Measurements from ENCODE around the gene MSI2. TPM values are rescaled to one million over a fixed set of nuclear protein-coding genes. Genes with fewer than 3 reads are reported as not detected.

MSI2 gene
- total RNA-seq, 2 donors from 2014 or later = 88.3 to 114 TPM

DNA sequence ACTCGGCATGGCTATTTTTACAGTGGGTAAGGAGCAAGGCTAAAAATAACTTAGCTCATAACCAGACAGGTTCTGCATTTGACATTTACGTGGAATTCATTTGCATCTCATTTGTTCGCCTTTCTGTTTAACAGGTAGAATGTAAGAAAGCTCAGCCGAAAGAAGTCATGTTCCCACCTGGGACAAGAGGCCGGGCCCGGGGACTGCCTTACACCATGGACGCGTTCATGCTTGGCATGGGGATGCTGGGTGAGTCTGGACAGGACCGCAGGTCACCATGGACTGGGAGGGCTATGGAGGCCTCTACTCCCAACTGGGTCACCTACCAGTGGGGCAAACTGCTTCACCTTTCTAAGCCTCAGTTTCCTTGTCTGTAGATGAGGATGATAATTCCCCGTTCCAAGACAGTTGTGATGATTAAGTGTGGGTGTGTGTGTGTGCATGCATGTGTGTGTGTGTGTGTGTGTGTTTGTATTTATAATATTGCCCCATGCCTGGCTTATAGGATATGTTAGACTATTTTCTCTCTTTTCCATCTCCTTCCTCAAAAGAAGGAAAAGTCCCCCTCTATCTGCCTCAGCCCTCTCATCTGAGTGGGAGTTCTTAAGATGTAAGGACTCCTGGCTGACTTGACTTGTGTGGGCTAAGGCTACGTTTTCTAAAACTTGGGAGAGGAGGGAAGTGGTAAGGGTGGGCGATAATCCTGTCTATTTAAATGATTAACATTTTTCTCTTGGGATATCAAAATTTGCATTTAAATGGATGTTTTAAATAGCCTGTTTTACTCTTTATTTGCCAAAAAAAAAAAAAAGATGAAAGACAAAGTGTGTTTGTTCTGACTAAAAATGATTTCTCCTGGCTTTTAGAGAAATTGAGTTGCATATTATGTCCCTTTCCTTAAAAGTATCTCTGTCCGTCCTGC is 359.8 kb downstream of the MSI2 start:
- Histone ChIP-seq H3K4me1 (ENCODE audit: control insufficient read depth, insufficient read depth, low read length) (no peaks in the 10 kb centered on the region), H3K9me3 (ENCODE audit: control insufficient read depth, low read length) (peaks cover 15% of the 10 kb centered on the region), H3K9ac (ENCODE audit: extremely low read depth, low read length, poor library complexity, severe bottlenecking) (no peak overlapping the region), H3K27me3 (ENCODE audit: control insufficient read depth, insufficient read depth, low read length, poor library complexity, severe bottlenecking) (no peaks in the 10 kb centered on the region), H3K36me3 (ENCODE audit: control insufficient read depth, insufficient read depth, low read length) (peaks cover 23% of the 10 kb centered on the region), H3K27ac (ENCODE audit: low read depth, low read length) (no peak overlapping the region), H3K4me3 (ENCODE audit: low read length) (no peak overlapping the region)
- no peak overlapping the region for H3K4me3 Mint-ChIP-seq
- H3K9me3 Mint-ChIP-seq = peaks cover 8% of the 10 kb centered on the region
- 96 to 98% methylated on average over 10 to 13 of the region's 13 CpGs for WGBS, 2 experiments (ENCODE audit: insufficient coverage in 1 of 2, insufficient read length in 1 of 2)
- TF ChIP-seq, protein P1, sequence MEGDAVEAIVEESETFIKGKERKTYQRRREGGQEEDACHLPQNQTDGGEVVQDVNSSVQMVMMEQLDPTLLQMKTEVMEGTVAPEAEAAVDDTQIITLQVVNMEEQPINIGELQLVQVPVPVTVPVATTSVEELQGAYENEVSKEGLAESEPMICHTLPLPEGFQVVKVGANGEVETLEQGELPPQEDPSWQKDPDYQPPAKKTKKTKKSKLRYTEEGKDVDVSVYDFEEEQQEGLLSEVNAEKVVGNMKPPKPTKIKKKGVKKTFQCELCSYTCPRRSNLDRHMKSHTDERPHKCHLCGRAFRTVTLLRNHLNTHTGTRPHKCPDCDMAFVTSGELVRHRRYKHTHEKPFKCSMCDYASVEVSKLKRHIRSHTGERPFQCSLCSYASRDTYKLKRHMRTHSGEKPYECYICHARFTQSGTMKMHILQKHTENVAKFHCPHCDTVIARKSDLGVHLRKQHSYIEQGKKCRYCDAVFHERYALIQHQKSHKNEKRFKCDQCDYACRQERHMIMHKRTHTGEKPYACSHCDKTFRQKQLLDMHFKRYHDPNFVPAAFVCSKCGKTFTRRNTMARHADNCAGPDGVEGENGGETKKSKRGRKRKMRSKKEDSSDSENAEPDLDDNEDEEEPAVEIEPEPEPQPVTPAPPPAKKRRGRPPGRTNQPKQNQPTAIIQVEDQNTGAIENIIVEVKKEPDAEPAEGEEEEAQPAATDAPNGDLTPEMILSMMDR (conservative IDR thresholded peaks at IDR 0.05) = no peak
- no peak overlapping the region for H3K27ac Mint-ChIP-seq
- DNase-seq = no peak
- H3K27me3 Mint-ChIP-seq (ENCODE audit: insufficient read depth) = no peaks in the 10 kb centered on the region
- peaks cover 22% of the 10 kb centered on the region for H3K4me1 Mint-ChIP-seq
- peaks cover 38% of the 10 kb centered on the region for H3K36me3 Mint-ChIP-seq (ENCODE audit: low read depth)

DNA sequence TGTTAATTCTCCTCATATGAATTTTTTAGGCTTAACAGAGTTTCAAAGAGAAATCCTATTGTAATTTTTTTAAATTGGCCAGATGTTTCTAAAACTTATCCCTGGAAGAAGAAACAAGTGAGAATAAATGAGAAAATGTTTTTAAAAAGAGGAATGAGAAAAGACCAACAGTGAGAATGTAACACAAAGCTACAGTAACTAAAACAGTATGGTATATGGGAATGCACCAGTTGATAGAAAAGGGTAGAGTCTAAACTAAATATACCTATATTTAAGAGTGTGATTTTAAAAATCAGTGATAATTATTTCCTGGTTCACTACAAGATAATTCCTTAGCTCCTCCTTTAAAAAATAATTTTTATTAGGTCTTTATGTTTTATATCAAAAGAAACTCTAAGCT is 360.9 kb downstream of the MSI2 start:
- Mint-ChIP-seq H3K27ac (no peak overlapping the region), H3K36me3 (ENCODE audit: low read depth) (peaks cover 39% of the 10 kb centered on the region), H3K4me1 (peaks cover 18% of the 10 kb centered on the region), H3K27me3 (ENCODE audit: insufficient read depth) (no peaks in the 10 kb centered on the region), H3K4me3 (no peak overlapping the region), H3K9me3 (peaks cover 8% of the 10 kb centered on the region)
- Histone ChIP-seq H3K27ac (ENCODE audit: low read depth, low read length) (no peak overlapping the region), H3K9me3 (ENCODE audit: control insufficient read depth, low read length) (peaks cover 15% of the 10 kb centered on the region), H3K4me1 (ENCODE audit: control insufficient read depth, insufficient read depth, low read length) (peaks cover under 1% of the 10 kb centered on the region), H3K27me3 (ENCODE audit: control insufficient read depth, insufficient read depth, low read length, poor library complexity, severe bottlenecking) (no peaks in the 10 kb centered on the region), H3K36me3 (ENCODE audit: control insufficient read depth, insufficient read depth, low read length) (peaks cover 23% of the 10 kb centered on the region), H3K4me3 (ENCODE audit: low read length) (no peak overlapping the region), H3K9ac (ENCODE audit: extremely low read depth, low read length, poor library complexity, severe bottlenecking) (no peak overlapping the region)
- no peak for DNase-seq
- TF ChIP-seq, protein P1 (conservative IDR thresholded peaks at IDR 0.05) = no peak

DNA sequence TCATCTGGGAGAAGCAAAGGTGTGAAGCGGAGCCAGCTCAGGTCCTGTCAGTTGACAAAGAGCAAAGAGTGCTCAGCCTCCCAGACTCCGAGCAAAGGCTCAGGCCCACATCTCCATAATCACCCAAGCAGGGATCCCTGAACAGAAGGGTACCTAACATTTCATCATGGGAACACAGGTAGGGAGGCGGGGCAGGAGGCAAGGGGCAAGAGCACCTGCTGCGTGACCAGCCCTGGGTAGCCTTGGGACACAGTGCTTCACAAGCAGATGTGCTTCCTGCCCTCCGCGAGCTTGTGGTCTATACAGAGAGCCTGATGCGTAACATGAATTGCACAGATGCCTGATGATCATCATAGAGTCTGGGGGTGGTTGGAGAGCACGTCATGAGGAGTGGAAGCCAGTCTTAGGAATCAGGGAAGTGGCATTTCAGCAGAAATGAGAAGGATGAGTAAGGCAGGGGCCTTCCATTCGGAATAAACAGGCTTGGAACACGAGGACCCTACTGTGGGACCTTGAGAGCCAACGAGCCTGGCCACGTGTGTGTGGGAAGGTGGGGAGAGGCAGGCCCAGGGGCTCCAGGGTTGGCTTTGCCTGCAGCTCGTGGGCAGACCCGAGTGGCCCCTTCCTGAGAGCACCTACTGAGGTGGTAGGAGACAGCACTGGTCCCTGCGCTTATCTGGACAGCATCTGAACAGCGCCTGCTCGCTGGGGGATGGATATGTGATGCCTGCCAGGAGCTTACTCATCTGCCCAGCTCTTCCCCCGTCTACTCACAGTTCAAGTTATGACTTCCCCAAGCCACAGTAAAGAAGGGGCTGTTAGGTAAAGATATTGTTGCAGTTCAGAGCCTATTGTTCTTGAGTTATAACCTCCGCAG is 363.0 kb downstream of the MSI2 start:
- 92 to 93% methylated on average over 12 to 19 of the region's 19 CpGs for WGBS, 2 experiments (ENCODE audit: insufficient coverage in 1 of 2, insufficient read length in 1 of 2)

More for the DNA sequence above, 363.0 kb downstream of the MSI2 start:
- H3K9ac ChIP-seq (ENCODE audit: extremely low read depth, low read length, poor library complexity, severe bottlenecking) = no peak overlapping the region
- H3K4me3 ChIP-seq (ENCODE audit: low read length) = no peak overlapping the region
- Mint-ChIP-seq H3K27ac (no peak overlapping the region), H3K4me3 (no peak overlapping the region), H3K36me3 (ENCODE audit: low read depth) (peaks cover 39% of the 10 kb centered on the region), H3K27me3 (ENCODE audit: insufficient read depth) (no peaks in the 10 kb centered on the region), H3K9me3 (peaks cover 8% of the 10 kb centered on the region), H3K4me1 (peaks cover 15% of the 10 kb centered on the region)
- TF ChIP-seq, protein P1 (conservative IDR thresholded peaks at IDR 0.05) = no peak
- peaks cover 5% of the 10 kb centered on the region for H3K4me1 ChIP-seq (ENCODE audit: control insufficient read depth, insufficient read depth, low read length)
- DNase-seq = no peak
- H3K27me3 ChIP-seq (ENCODE audit: control insufficient read depth, insufficient read depth, low read length, poor library complexity, severe bottlenecking) = no peaks in the 10 kb centered on the region
- H3K9me3 ChIP-seq (ENCODE audit: control insufficient read depth, low read length) = peaks cover 15% of the 10 kb centered on the region
- H3K36me3 ChIP-seq (ENCODE audit: control insufficient read depth, insufficient read depth, low read length) = peaks cover 23% of the 10 kb centered on the region
- no peak overlapping the region for H3K27ac ChIP-seq (ENCODE audit: low read depth, low read length)

Data from endodermal cell (in vitro differentiated cells).